HFFc6 (cell line): Measurements from ENCODE around the gene IFITM2. TPM values are rescaled to one million over a fixed set of nuclear protein-coding genes. Genes with fewer than 3 reads are reported as not detected.
"Not testable (repeated sequence)": the region's sequence is repeated elsewhere in the genome, so short reads cannot be mapped to it uniquely, and the experiment has no call there.

Experiments used
- DNase-seq: peaks from one replicate; pipeline ENCODE4 v3.0.0-alpha.2; 2018
- H3K27ac Mint-ChIP-seq: 2 replicates; pipeline ENCODE4 v1.8.0; 2020; ENCODE audit warnings: mild to moderate bottlenecking, mixed read lengths
- H3K27me3 Mint-ChIP-seq: 2 replicates; pipeline ENCODE4 v1.8.0; 2021; ENCODE audit warnings: mild to moderate bottlenecking, moderate library complexity, mixed read lengths; ENCODE audit not compliant: insufficient read depth
- H3K36me3 Mint-ChIP-seq: 2 replicates; pipeline ENCODE4 v1.8.0; 2021; ENCODE audit warnings: low read depth, mixed read lengths
- H3K4me1 Mint-ChIP-seq: 2 replicates; pipeline ENCODE4 v1.8.0; 2020; ENCODE audit warnings: low read depth, mixed read lengths
- H3K4me3 Mint-ChIP-seq: 2 replicates; pipeline ENCODE4 v1.8.0; 2020; ENCODE audit warnings: mild to moderate bottlenecking, moderate library complexity, mixed read lengths
- H3K9me3 Mint-ChIP-seq: 2 replicates; pipeline ENCODE4 v1.8.0; 2020; ENCODE audit warnings: mild to moderate bottlenecking, mixed read lengths
- total RNA-seq, 6 experiments: library from RNA; stranded (reverse); fragmentation: NEBNext Ultra II Directional; extraction: Animal tissue kit (Norgen Biotek cat#: 25700); gene quantifications; 2 replicates in 1 of 6; 3 replicates in 5 of 6; pipeline ENCODE4 v1.2.3, GENCODE V29; 2021
- TF ChIP-seq, protein P1 (sequence below): fragments of 200-600 bp; sonication (generic); IDR thresholded peaks from 2 replicates; pipeline ENCODE4 v1.5.0; 2021; ENCODE audit warnings: antibody characterized with exemption, mild to moderate bottlenecking

Gene IFITM2
- total RNA-seq, 6 experiments from 2014 or later: 257 to 325 (median 291) TPM

DNA sequence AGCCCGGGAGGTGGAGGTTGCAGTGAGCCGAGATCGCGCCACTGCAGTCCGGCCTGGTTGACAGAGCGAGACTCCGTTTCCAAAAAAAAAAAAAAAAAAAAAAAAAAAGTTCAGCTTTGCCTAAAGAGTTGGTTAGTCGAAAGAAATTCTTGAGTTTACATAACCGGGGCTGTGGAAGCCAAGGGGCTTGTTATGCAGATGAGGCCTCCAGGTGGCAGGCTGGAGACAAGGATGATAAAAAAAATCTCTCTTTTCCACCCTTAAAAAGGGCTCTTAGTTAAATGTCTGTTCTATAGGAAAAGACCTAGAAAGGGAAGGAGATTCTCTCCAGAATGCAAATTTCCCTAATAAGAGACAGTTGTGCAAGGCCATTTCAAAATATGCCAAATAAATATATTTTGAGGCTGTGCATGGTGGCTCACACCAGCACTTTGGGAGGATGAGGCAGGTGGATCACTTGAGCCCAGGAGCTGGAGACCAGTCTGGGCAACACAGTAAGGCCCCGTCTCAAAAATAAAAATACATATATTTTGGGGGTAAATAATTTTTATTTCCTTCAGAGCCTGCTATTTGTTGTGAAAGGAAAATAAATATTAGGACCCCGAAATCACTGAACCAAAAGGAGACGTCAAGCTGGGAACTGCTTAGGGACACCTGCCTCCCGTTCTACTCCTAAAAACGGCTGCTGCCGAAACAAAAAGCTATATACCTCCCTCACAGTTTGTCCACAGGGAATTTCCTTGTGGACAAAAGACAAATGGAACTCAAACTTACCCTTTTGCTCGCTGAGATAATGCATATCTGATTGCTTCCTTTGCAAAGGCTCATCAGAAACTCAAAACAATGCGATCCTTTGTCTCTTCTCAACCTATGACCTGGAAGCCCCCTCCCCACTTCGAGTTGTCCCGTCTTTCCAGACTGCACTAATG is 2.4 kb upstream of the IFITM2 start:
- no peak overlapping the region for H3K27ac Mint-ChIP-seq
- no peak overlapping the region for H3K4me3 Mint-ChIP-seq
- TF ChIP-seq, protein P1, sequence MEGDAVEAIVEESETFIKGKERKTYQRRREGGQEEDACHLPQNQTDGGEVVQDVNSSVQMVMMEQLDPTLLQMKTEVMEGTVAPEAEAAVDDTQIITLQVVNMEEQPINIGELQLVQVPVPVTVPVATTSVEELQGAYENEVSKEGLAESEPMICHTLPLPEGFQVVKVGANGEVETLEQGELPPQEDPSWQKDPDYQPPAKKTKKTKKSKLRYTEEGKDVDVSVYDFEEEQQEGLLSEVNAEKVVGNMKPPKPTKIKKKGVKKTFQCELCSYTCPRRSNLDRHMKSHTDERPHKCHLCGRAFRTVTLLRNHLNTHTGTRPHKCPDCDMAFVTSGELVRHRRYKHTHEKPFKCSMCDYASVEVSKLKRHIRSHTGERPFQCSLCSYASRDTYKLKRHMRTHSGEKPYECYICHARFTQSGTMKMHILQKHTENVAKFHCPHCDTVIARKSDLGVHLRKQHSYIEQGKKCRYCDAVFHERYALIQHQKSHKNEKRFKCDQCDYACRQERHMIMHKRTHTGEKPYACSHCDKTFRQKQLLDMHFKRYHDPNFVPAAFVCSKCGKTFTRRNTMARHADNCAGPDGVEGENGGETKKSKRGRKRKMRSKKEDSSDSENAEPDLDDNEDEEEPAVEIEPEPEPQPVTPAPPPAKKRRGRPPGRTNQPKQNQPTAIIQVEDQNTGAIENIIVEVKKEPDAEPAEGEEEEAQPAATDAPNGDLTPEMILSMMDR: peak; percentile 74
- peak; percentile 63 for DNase-seq
- H3K36me3 Mint-ChIP-seq: peaks cover 8% of the 10 kb centered on the region; the same call in 1 of the 2 replicates
- H3K9me3 Mint-ChIP-seq: no peaks in the 10 kb centered on the region
- H3K27me3 Mint-ChIP-seq: peaks cover 7% of the 10 kb centered on the region; the same call in 1 of the 2 replicates
- peaks cover 21% of the 10 kb centered on the region for H3K4me1 Mint-ChIP-seq

DNA sequence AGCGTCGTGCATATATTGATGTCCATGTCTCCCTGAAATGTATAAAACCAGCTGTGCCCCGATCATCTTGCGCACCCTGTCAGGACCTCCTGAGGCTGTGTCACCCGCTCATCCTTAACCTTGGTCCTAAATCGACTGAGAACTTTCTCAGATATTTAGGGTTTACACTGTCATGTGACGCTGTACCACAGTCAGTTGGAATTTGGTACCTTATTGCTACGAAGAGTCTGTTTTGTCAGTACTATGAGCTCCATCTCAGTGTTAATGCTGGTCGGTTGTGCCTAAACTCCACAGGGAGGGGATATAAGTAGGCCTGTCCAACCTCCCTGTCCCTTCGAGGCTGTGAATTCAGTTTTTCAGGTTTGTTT is 1.8 kb upstream of the IFITM2 start:
- peaks cover 8% of the 10 kb centered on the region; the same call in 1 of the 2 replicates for H3K36me3 Mint-ChIP-seq
- TF ChIP-seq, protein P1: no peak
- DNase-seq: no peak
- H3K27ac Mint-ChIP-seq: no peak overlapping the region
- H3K27me3 Mint-ChIP-seq: peaks cover 4% of the 10 kb centered on the region; the same call in 1 of the 2 replicates
- H3K4me1 Mint-ChIP-seq: peaks cover 21% of the 10 kb centered on the region
- H3K9me3 Mint-ChIP-seq: no peaks in the 10 kb centered on the region
- H3K4me3 Mint-ChIP-seq: no peak overlapping the region

DNA sequence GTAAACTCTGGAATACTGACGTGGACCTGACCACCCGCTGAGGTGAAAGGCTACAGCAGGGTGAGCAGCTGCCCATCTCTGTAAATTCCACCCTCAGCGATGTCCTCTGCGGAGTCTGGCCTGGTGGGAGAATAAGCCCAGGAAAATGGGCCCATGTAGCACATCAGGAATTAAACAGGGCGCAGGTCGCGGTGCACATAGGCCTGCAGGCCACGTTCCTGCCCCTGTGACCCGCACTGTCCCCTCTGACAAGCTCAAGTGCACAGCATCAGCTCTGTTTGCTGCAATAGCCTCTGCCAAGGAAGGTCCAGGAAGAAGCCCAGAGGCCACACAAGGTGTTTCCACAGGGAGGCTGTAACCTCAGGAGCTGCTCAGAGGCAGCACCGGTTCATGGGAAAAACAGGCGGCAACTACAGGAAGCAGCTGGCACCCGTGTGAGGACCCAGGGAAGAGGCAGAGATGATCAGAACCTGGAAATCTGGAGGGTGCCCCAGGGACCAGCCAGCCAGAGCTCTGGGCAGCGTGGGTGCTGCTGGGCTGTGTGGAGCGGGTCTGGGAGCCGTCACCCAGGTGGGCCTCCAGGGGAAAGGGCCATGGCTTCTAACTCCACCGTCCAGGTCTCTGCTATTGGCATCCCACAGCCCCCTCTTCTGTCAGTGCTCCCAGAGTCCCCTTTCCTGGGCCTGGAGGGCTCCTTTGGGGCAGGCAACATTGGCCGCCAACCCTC is 808 bp upstream of the IFITM2 start:
- DNase-seq: no peak
- peaks cover 2% of the 10 kb centered on the region; the same call in 1 of the 2 replicates for H3K27me3 Mint-ChIP-seq
- peaks cover 23% of the 10 kb centered on the region for H3K4me1 Mint-ChIP-seq
- TF ChIP-seq, protein P1: no peak
- peaks cover 8% of the 10 kb centered on the region; the same call in 1 of the 2 replicates for H3K36me3 Mint-ChIP-seq
- H3K9me3 Mint-ChIP-seq: no peaks in the 10 kb centered on the region
- H3K27ac Mint-ChIP-seq: peak overlapping the region; percentile 93; the same call in 1 of the 2 replicates
- H3K4me3 Mint-ChIP-seq: no peak overlapping the region

DNA sequence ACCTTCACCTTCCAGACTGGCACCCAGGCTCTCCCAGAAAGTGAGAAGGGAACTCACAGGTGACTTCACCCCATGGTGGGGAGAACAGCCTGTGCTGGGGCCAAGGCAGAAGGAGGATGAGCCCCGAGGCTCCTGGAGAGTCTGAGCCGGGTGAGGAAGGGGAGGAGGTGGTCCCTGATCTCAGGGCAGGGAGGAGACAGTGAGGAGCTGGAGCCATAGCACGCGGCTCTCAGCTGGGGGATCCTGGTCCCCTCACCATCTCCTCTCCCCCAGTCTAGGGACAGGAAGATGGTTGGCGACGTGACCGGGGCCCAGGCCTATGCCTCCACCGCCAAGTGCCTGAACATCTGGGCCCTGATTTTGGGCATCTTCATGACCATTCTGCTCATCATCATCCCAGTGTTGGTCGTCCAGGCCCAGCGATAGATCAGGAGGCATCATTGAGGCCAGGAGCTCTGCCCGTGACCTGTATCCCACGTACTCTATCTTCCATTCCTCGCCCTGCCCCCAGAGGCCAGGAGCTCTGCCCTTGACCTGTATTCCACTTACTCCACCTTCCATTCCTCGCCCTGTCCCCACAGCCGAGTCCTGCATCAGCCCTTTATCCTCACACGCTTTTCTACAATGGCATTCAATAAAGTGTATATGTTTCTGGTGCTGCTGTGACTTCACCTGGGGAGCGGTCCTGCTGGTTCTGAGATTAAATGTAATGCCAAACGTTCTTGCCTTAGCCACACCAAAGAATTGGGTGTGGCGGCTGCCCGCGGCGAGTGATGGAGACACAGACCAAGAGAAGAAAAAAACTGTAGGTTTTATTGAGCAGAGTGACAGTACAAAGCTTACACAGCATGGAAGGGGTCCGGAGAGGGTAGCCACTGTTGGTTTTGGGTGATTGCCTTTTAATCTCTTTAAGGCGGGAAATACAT is 1.4 kb downstream of the IFITM2 start:
- H3K4me1 Mint-ChIP-seq: peaks cover 45% of the 10 kb centered on the region
- DNase-seq, H3K27me3 Mint-ChIP-seq, H3K36me3 Mint-ChIP-seq, H3K9me3 Mint-ChIP-seq: not testable (repeated sequence)
- H3K4me3 Mint-ChIP-seq: peak overlapping the region; percentile 91
- H3K27ac Mint-ChIP-seq: peak overlapping the region; percentile 93

DNA sequence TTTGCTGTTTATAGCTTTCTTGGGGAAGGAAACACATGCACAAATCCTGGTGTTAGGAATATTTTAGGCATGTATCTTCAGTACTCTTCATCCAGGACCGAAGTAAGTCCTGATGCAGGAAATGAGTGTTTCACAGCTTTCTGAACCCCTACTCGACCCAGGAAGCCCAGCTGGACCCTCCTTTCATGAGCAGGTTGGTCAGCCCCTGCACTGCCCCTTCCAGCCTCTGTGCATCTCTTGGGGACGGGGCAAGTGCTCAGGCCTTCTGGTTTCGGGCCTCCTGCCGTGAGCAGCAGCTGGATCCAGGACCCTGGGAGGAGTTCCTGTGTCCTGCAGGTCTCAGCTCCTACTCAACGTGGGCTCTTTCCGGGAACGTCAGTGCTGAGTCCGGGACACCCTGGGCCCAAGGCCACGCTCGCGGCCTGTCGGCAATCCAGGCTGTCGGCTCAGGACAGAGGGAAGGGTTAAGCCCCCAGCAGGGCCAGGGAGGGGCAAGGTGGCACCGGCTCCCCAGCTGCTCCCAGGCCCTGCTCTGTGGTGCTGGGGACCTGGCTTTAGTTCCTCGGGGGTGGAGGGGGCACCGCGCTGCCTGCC is 2.5 kb downstream of the IFITM2 start:
- H3K9me3 Mint-ChIP-seq, DNase-seq, H3K36me3 Mint-ChIP-seq, H3K27me3 Mint-ChIP-seq: not testable (repeated sequence)
- peak overlapping the region; percentile 91 for H3K4me3 Mint-ChIP-seq
- H3K27ac Mint-ChIP-seq: peak overlapping the region; percentile 93
- peaks cover 52% of the 10 kb centered on the region for H3K4me1 Mint-ChIP-seq

DNA sequence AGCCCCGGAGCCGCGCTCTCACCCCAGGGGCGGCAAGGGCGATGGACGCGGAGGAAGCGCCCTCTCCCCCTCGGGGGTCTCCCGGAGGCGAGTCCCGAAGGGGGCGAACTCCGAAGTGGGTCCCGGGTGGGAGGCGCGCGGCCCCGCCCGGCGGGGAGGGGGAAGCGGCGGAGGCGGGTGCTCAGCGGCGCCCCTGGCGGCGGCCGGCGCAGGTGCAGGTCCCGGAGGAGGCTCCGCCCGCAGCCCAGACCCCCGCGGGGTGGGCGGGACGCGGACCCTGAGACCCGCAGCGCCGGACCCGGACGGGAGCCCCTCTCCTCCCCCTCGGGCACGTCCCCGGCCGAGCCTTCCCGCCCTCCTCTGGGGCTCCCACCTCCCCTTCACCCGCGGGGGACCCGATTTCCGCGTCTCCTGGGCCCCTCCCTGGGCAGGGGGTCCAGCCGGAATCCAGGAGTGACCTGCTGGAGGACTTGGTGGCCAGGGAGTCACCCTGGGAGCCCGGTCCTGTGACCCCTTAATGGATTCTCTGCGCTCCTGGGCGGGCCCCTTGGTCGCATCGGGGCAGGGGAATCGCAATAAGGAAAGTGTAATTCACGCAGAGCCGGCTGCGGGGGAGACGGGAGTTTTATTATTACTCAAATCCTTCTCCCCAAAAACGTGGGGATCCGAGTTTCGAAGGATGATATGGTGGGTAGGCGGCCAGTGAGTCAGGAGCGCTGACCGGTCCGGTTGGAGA is 3.6 kb downstream of the IFITM2 start:
- peaks cover 52% of the 10 kb centered on the region for H3K4me1 Mint-ChIP-seq
- H3K36me3 Mint-ChIP-seq, H3K27me3 Mint-ChIP-seq, H3K9me3 Mint-ChIP-seq, DNase-seq: not testable (repeated sequence)
- peak overlapping the region; percentile 66; the same call in 1 of the 2 replicates for H3K27ac Mint-ChIP-seq
- H3K4me3 Mint-ChIP-seq: peak overlapping the region; percentile 59; the same call in 1 of the 2 replicates
